Ureter (tissue), 1 donor: Measurements from ENCODE around the gene MYO18B. TPM values are rescaled to one million over a fixed set of nuclear protein-coding genes. Genes with fewer than 3 reads are reported as not detected.
A peak's percentile ranks its signal among the peaks of the same experiment; 100 is the strongest.

Experiments
- DNase-seq: peaks from one replicate; pipeline ENCODE4 v3.0.0-alpha.2; 2020; ENCODE audit warnings: low spot score
- total RNA-seq: library from RNA; stranded (reverse); gene quantifications from one replicate; pipeline ENCODE4 v1.2.4, GENCODE V29; 2023
- donor health status: DM: yes; HTN: yes; CAD: no.

MYO18B gene
- total RNA-seq, 1 donor from 2014 or later, result 0.34 TPM

- DNase-seq, result no peak
These were observed 30.5 kb upstream of the MYO18B start for GRCh38 chr22:25711491-25711890.

GRCh38 chr22:25712661-25713400 lies 29.2 kb upstream of the MYO18B start:
- no peak for DNase-seq

- DNase-seq, result no peak
These were observed 27.9 kb upstream of the MYO18B start for GRCh38 chr22:25714070-25714469.

GRCh38 chr22:25714739-25715138 lies 27.2 kb upstream of the MYO18B start:
- no peak for DNase-seq

GRCh38 chr22:25716637-25717036 lies 25.4 kb upstream of the MYO18B start:
- DNase-seq, result no peak

GRCh38 chr22:25718135-25718840 lies 23.7 kb upstream of the MYO18B start:
- DNase-seq, result no peak

GRCh38 chr22:25722223-25722622 lies 19.8 kb upstream of the MYO18B start:
- no peak for DNase-seq

GRCh38 chr22:25722626-25723025 lies 19.4 kb upstream of the MYO18B start:
- no peak for DNase-seq

GRCh38 chr22:25726241-25726640 lies 15.7 kb upstream of the MYO18B start:
- no peak for DNase-seq

- DNase-seq, result no peak
These were observed 13.9 kb upstream of the MYO18B start for GRCh38 chr22:25728071-25728470.

- DNase-seq, result peak; percentile 41
These were observed 12.7 kb upstream of the MYO18B start for GRCh38 chr22:25729016-25729995.

GRCh38 chr22:25735650-25736049 lies 6.3 kb upstream of the MYO18B start:
- no peak for DNase-seq

GRCh38 chr22:25736378-25737011 lies 5.5 kb upstream of the MYO18B start:
- no peak for DNase-seq

GRCh38 chr22:25739659-25740344 lies 2.2 kb upstream of the MYO18B start:
- no peak for DNase-seq

GRCh38 chr22:25742918-25743708 lies 1.1 kb downstream of the MYO18B start:
- no peak for DNase-seq

- no peak for DNase-seq
These were observed 2.7 kb downstream of the MYO18B start for GRCh38 chr22:25744694-25745093.

GRCh38 chr22:25745341-25746011 lies 3.5 kb downstream of the MYO18B start:
- no peak for DNase-seq

- DNase-seq, result no peak
These were observed 4.0 kb downstream of the MYO18B start for GRCh38 chr22:25746012-25746373.

- peak; percentile 71 for DNase-seq
These were observed 5.4 kb downstream of the MYO18B start for GRCh38 chr22:25747245-25747944.
